Calu3 (cell line): Measurements from ENCODE around the gene RPN2. TPM values are rescaled to one million over a fixed set of nuclear protein-coding genes. Genes with fewer than 3 reads are reported as not detected.

Experiments
- BruUV-seq: library from RNA; stranded (reverse); fragments of 400-500 nt; replicated peaks from 2 replicates; lab custom pipeline; 2021; lab: Mats Ljungman, UMichigan
- CTCF ChIA-PET: fragments of 300-600 bp; sonication (Branson Sonifier 250); formaldehyde crosslinking; loops from one replicate; lab custom pipeline; 2022; ENCODE audit warnings: antibody characterized with exemption; lab: Charles Lee
- DNase-seq: peaks from one replicate; pipeline ENCODE4 v3.0.0; 2022
- H3K27ac Mint-ChIP-seq: one replicate; pipeline ENCODE4 v1.8.0; 2022; ENCODE audit warnings: mixed read lengths; ENCODE audit not compliant: unreplicated experiment
- H3K27me3 Mint-ChIP-seq: one replicate; pipeline ENCODE4 v1.8.0; 2022; ENCODE audit warnings: mixed read lengths; ENCODE audit not compliant: unreplicated experiment
- H3K36me3 Mint-ChIP-seq: one replicate; pipeline ENCODE4 v1.8.0; 2022; ENCODE audit warnings: mild to moderate bottlenecking, moderate library complexity, mixed read lengths; ENCODE audit not compliant: insufficient read depth, unreplicated experiment
- H3K4me1 Mint-ChIP-seq: one replicate; pipeline ENCODE4 v1.8.0; 2022; ENCODE audit warnings: mild to moderate bottlenecking, low read depth, mixed read lengths; ENCODE audit not compliant: unreplicated experiment
- H3K4me3 Mint-ChIP-seq: one replicate; pipeline ENCODE4 v1.8.0; 2022; ENCODE audit warnings: mild to moderate bottlenecking, low read depth, moderate library complexity, mixed read lengths; ENCODE audit not compliant: unreplicated experiment
- H3K9me3 Mint-ChIP-seq: one replicate; pipeline ENCODE4 v1.8.0; 2022; ENCODE audit warnings: low read depth, mixed read lengths; ENCODE audit not compliant: unreplicated experiment
- CTCF ChIP-seq: fragments of 200-600 bp; IDR thresholded peaks from one replicate; pipeline ENCODE4 v1.8.0; 2022; ENCODE audit warnings: antibody characterized with exemption; ENCODE audit not compliant: unreplicated experiment
- intact Hi-C: fragments of 100-400 bp; cut with micrococcal nuclease; formaldehyde crosslinking; loops from one replicate; pipeline ENCODE4 v1.10.0; 2022; ENCODE audit not compliant: unreplicated experiment
- total RNA-seq: library from RNA; stranded (reverse); gene quantifications from 2 replicates; pipeline ENCODE4 v1.2.3, GENCODE V29; 2022

Gene RPN2
- total RNA-seq, 1 experiment from 2014 or later = 522 TPM

DNA sequence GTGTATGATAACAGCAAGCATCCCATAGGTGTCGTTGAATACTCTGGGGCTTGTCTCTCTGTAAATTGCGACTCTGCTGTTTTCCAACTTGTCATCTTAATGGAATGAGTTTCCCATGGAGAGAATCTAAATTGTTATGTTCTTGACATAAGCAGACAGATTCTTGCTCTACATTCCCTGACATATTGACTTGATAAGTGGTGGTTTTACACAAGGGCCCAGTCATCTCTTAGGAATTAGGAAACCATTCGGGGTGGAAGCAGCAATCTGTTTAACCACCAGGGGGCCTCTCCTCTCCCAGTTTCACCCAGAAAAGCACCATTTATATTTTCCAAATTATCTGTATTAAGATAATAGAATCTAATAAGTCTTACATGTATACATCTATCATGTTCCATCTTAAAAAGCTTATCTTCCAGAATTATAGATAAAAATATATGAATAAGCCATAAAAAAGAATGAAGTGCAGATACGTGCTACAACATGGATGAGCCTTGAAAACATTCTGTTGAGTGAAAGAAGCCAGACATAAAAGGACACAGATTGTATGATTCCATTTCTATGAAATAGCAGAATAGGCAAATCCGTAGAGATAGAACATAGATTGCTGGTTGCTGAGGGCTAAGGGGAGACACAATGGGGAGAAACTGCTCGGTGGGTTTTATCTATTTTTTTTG lies 23.3 kb downstream of the RPN2 start:
- intact Hi-C loops = loop anchor here (1.0 kb wide), 1 partner anchor 332 kb away; no protein-coding TSS in a partner anchor
- H3K4me3 Mint-ChIP-seq = no peak overlapping the region
- TF ChIP-seq CTCF = peak; percentile 81
- peaks cover 15% of the 10 kb centered on the region for H3K4me1 Mint-ChIP-seq
- peaks cover 79% of the 10 kb centered on the region for H3K36me3 Mint-ChIP-seq
- H3K9me3 Mint-ChIP-seq = no peaks in the 10 kb centered on the region
- DNase-seq = peak; percentile 74
- CTCF ChIA-PET = no interaction called here
- peak overlapping the region; percentile 4 for H3K27ac Mint-ChIP-seq
- H3K27me3 Mint-ChIP-seq = no peaks in the 10 kb centered on the region
- BruUV-seq = no TSS peak

DNA sequence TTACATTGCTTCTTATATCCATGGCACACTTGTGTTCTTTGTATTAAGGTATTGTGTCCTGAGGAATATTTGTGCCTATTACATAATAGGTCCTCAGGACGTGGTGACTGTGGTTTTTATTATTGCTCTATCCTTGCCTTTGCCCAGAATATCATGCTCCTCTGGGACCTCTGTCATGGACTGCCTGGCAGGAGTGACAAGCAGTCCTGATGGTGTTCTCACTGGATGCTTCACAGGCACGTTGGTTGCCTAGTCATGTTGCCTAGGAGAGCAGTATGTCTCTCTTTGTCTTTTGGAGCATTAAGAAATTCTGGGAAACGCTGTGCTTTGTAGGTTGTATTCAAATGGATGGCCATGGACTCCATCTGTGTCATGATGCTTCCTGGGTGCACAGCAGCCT lies 24.9 kb downstream of the RPN2 start:
- H3K9me3 Mint-ChIP-seq = no peaks in the 10 kb centered on the region
- BruUV-seq = no TSS peak
- peaks cover 20% of the 10 kb centered on the region for H3K4me1 Mint-ChIP-seq
- no peak for TF ChIP-seq CTCF
- H3K4me3 Mint-ChIP-seq = no peak overlapping the region
- no peak overlapping the region for H3K27ac Mint-ChIP-seq
- H3K36me3 Mint-ChIP-seq = peaks cover 85% of the 10 kb centered on the region
- CTCF ChIA-PET = interaction anchor here (1.2 kb wide), 1 partner anchor 12 kb away, joined by 3 read pairs; no protein-coding TSS in a partner anchor
- no peak for DNase-seq
- no peaks in the 10 kb centered on the region for H3K27me3 Mint-ChIP-seq
- intact Hi-C loops = no loop called here

DNA sequence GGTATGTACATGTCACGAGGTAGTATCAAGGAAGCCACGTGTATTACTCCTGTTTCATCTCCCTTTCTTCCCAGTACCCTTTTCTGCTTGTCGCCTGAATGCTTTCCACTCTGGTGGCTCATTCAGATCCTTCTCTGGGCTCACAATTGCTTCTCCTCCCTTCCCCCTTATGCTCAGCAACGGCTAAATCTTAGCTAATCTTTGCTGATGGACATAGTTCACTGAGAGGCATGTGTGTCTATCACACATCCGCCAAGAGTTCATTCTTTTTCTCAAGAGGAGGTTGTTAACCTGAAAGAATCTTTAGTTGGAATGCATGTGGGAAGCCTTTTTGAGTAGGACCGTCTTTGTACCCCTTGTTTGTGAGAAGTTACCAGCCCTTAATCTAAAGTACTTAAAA lies 26.0 kb downstream of the RPN2 start:
- intact Hi-C loops = no loop called here
- Mint-ChIP-seq H3K9me3 (no peaks in the 10 kb centered on the region), H3K27me3 (no peaks in the 10 kb centered on the region), H3K27ac (no peak overlapping the region), H3K4me1 (peaks cover 20% of the 10 kb centered on the region), H3K4me3 (no peak overlapping the region), H3K36me3 (peaks cover 85% of the 10 kb centered on the region)
- no TSS peak for BruUV-seq
- CTCF ChIA-PET = interaction anchor here (0.5 to 1.9 kb wide), 3 partner anchors 10 to 218 kb away, joined by 3 to 8 read pairs (median 6); no protein-coding TSS in a partner anchor
- no peak for DNase-seq
- no peak for TF ChIP-seq CTCF

DNA sequence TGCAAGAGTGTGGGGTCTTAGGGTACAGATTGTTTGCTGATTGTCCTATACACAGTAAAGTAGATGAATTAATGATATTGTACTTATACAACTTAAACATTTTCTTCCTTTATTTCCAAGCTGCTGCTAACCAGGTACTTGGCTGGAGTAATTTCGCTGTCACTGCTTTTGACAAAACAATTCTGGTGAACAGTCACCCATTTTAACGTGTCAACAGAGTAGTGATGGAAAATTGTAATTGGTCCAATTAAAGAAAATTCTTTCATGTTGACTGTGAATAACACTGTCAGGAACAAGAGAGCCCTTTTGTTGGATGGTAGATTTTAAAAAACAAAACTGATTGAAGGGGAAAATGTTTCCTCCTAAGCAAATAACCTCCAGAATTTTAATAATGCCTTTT lies 26.7 kb downstream of the RPN2 start:
- intact Hi-C loops = no loop called here
- CTCF ChIA-PET = interaction anchor here (0.5 to 1.9 kb wide), 2 partner anchors 10 to 218 kb away, joined by 6 to 8 read pairs; no protein-coding TSS in a partner anchor
- H3K36me3 Mint-ChIP-seq = peaks cover 85% of the 10 kb centered on the region
- BruUV-seq = no TSS peak
- no peaks in the 10 kb centered on the region for H3K9me3 Mint-ChIP-seq
- no peaks in the 10 kb centered on the region for H3K27me3 Mint-ChIP-seq
- no peak overlapping the region for H3K27ac Mint-ChIP-seq
- no peak for DNase-seq
- no peak overlapping the region for H3K4me3 Mint-ChIP-seq
- TF ChIP-seq CTCF = no peak
- H3K4me1 Mint-ChIP-seq = peaks cover 20% of the 10 kb centered on the region
